Measurements from ENCODE around the gene SERPINA12.

The SERPINA12 gene

GRCh38 chr14:94541234-94541975, 32.1 kb upstream of the SERPINA12 start:
- Histone ChIP-seq H3K4me3 (replicated peaks; ENCODE audit: insufficient read depth, low read length) (no peak overlapping the region), H3K27ac (replicated peaks) (no peak overlapping the region), H3K27me3 (ENCODE audit: insufficient read depth, poor library complexity, severe bottlenecking) (no peaks in the 10 kb centered on the region)
- no peak for DNase-seq (ENCODE audit: low read depth in 1 of 2, low spot score in 1 of 2)
- TF ChIP-seq POLR2AphosphoS5 (IDR thresholded peaks at IDR 0.05; ENCODE audit: low read depth), result no peak
- TF ChIP-seq GABPA (IDR thresholded peaks at IDR 0.05; ENCODE audit: low read depth), result no peak
- TF ChIP-seq CTCF (IDR thresholded peaks at IDR 0.05; ENCODE audit: insufficient read depth, low read length), result no peak
- no peak for TF ChIP-seq SPI1 (IDR thresholded peaks at IDR 0.05; ENCODE audit: borderline replicate concordance, low read depth)
- no peak for TF ChIP-seq REST (IDR thresholded peaks at IDR 0.05; ENCODE audit: insufficient replicate concordance, low read depth)

- Histone ChIP-seq H3K4me3 (replicated peaks; ENCODE audit: insufficient read depth, low read length) (no peak overlapping the region), H3K27me3 (ENCODE audit: insufficient read depth, poor library complexity, severe bottlenecking) (no peaks in the 10 kb centered on the region), H3K27ac (replicated peaks) (no peak overlapping the region)
- no peak for TF ChIP-seq GABPA (IDR thresholded peaks at IDR 0.05; ENCODE audit: low read depth)
- TF ChIP-seq REST (IDR thresholded peaks at IDR 0.05; ENCODE audit: insufficient replicate concordance, low read depth), result no peak
- no peak for TF ChIP-seq POLR2AphosphoS5 (IDR thresholded peaks at IDR 0.05; ENCODE audit: low read depth)
- no peak for TF ChIP-seq SPI1 (IDR thresholded peaks at IDR 0.05; ENCODE audit: borderline replicate concordance, low read depth)
- no peak for TF ChIP-seq CTCF (IDR thresholded peaks at IDR 0.05; ENCODE audit: insufficient read depth, low read length)
- DNase-seq (ENCODE audit: low read depth in 1 of 2, low spot score in 1 of 2), result no peak
These were observed 30.9 kb upstream of the SERPINA12 start for GRCh38 chr14:94540031-94540794.

DNA sequence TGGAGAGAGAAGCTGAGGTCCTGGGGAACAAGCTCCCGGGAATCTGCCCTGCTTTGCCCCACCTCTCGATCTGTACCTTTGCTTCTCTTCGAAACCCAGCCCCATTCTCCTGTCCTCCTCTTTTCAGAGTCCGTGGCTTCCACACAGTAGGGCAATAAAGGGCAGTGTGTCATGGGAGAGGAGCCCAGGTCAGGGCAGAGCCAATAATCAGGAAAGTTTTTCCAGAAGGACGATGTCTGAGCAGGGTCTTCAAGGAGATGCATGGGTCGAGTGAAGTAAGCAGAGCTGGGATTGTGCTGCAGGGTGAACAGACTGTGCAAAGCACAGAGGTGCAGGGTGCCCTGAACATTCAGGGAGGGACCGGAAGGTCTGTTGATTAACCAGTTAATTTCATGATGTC, 29.9 kb upstream of the SERPINA12 start:
- H3K27me3 ChIP-seq (ENCODE audit: insufficient read depth, poor library complexity, severe bottlenecking), result no peaks in the 10 kb centered on the region
- H3K4me3 ChIP-seq (replicated peaks; ENCODE audit: insufficient read depth, low read length), result no peak overlapping the region
- TF ChIP-seq SPI1 (IDR thresholded peaks at IDR 0.05; ENCODE audit: borderline replicate concordance, low read depth) (no peak), CTCF (IDR thresholded peaks at IDR 0.05; ENCODE audit: insufficient read depth, low read length) (no peak), GABPA (IDR thresholded peaks at IDR 0.05; ENCODE audit: low read depth) (no peak)
- no peak for DNase-seq (ENCODE audit: low read depth in 1 of 2, low spot score in 1 of 2)
- H3K27ac ChIP-seq (replicated peaks), result no peak overlapping the region

Data from HL-60 (cell line).